T1000 (cell line): ENCODE data around the gene TLK2.
"Not testable (repeated sequence)": the region's sequence is repeated elsewhere in the genome, so short reads cannot be mapped to it uniquely, and the experiment has no call there.

Experiments used
- DNase-seq: peaks from one replicate; lab custom pipeline; 2025; ENCODE audit warnings: mixed read lengths; lab: John Stamatoyannopoulos, UW

TLK2 gene

DNA sequence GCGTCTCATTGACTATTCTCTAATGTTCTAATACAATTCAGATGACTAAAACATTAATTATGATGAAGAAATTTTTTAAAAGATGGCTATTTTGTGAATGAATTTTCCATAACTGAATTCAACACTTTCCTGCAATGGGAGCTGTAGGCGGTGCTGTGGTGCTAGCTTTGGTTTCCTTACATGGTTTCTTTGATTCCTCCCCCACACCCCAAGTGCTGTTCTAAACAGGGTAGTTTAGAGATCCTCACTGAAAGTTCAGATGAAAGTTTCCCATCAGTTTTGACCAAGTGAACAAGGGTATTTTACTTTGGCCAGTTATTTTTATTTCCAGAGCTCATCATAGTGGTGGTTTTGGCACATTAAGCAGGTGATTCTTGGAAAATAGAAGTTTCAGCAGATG is 122.8 kb downstream of the TLK2 start:
- no peak for DNase-seq

DNA sequence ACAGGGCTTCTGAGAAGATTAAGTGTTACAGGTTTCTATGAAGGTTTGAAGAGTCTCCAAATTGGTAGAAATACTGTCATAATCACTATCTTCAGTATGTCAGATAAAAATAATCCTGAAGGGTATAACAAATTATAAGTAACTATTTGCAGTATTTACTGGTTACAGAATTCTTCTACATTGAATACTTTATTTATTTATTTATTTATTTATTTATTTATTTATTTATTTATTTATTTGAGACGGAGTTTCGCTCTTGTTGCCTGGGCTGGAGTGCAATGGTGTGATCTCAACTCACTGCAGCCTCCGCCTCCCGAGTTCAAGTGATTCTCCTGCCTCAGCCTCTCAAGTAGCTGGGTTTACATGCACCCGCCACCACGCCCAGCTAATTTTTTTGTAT is 125.2 kb downstream of the TLK2 start:
- not testable (repeated sequence) for DNase-seq

DNA sequence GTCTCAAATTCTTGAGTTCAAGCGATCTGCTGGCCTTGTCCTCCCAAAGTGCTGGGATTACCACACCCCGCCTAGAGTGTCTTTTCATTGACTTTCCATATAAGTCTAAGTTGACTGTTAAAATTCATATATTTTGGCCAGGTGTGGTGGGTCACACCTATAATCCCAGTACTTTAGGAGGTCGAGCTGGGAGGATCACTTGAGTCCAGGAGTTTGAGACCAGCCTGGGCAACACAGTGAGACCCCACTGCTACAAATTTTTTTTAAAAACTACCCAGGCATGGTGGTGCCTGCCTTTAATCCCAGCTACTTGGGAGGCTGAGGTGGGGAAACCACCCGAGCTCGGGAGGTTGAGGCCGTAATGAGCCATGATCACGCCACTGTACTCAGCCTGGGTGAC is 127.0 kb downstream of the TLK2 start:
- DNase-seq = no peak

DNA sequence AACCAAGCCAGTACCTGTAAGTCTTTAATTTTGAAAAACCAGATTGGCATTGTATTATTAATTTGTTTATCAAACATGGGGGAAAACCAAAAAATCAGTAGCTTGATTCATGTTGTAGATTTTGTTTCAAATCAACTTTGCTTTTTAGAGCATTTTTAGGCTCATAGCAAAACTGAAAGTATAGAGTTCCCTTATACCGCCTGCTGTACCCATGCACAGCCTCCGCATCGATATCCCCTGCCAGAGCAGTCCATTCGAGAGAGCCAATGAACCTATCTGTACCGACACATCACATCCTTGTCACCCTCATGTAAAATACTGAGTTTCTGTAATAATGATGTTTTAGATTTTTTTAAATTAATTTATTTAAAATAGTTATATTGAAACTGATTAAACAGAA is 132.7 kb downstream of the TLK2 start:
- no peak for DNase-seq

DNA sequence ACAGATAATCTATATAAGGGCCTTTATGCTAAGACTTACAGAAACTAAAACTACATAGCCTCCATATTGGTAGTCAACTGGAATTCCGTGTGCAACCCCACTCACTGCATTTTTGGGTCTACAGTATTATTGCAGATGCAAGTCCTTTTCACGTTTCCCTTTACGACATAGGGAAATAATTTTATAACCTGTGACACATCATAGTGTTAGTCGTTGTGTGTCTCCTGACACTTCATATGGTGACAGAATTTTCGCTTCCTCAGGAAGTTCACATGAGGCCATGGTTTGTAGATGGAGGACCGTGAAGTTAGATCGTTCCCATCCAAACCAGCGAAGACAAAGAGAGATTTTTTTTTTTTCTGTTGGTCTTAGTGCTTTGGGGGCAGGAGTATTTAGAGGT is 133.1 kb downstream of the TLK2 start:
- no peak for DNase-seq

DNA sequence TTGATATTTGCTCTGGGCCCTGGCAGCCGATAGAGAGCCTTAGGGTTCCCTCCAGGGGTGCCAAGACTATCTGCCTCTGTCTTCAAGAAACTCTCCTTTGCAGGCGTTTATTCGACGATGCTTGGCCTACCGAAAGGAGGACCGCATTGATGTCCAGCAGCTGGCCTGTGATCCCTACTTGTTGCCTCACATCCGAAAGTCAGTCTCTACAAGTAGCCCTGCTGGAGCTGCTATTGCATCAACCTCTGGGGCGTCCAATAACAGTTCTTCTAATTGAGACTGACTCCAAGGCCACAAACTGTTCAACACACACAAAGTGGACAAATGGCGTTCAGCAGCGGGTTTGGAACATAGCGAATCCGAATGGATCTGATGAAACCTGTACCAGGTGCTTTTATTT is 133.7 kb downstream of the TLK2 start:
- DNase-seq = not testable (repeated sequence)

DNA sequence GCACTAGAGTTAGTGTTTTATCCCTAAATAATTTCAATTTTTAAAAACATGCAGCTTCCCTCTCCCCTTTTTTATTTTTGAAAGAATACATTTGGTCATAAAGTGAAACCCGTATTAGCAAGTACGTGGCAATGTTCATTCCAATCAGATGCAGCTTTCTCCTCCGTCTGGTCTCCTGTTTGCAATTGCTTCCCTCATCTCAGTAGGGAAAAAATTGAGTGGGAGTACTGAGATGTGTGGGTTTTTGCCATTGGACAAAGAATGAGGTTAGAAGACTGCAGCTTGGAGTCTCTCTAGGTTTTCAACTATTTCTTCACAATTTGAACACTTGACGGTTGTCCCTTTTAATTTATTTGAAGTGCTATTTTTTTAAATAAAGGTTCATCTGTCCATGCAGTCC is 134.5 kb downstream of the TLK2 start:
- DNase-seq = not testable (repeated sequence)

DNA sequence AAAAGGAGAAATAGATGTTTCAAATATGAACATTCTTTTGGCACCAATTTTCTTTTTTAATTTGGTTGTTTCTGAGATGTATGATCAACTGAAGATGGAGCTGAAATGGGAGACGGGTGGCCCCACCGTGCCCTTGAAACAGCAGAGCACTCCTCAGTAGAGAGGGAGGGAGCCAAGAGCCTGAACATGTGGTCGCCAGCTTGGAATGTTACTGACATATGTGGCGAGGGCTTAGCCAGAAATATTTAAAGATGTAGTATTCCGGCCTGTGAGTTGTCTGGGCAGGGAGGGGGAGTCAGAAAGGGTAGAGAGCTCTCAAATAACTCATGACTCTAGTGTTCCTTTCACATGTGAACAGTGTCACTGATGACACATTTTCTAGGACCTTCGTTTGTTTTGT is 135.5 kb downstream of the TLK2 start:
- peak; percentile 48 for DNase-seq

DNA sequence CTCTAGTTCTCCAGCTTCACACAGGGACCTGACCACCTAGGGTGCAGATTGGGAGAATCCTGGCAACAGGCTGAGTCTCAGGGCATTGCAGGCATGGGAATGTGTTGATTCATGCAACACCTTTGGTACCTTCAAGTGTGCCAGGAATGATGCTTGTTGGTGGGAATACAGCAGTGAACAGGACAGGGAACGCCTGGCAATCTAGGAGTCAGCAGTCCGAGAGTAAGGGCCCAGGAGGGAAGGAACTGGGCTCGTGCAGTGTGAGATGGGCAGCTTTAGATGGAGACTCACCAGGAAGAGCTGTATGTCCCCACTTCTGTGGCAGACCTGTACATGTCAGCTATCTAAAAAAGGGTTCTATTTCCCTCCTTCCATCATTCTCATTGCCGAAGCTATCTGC is 136.9 kb downstream of the TLK2 start:
- DNase-seq = no peak

DNA sequence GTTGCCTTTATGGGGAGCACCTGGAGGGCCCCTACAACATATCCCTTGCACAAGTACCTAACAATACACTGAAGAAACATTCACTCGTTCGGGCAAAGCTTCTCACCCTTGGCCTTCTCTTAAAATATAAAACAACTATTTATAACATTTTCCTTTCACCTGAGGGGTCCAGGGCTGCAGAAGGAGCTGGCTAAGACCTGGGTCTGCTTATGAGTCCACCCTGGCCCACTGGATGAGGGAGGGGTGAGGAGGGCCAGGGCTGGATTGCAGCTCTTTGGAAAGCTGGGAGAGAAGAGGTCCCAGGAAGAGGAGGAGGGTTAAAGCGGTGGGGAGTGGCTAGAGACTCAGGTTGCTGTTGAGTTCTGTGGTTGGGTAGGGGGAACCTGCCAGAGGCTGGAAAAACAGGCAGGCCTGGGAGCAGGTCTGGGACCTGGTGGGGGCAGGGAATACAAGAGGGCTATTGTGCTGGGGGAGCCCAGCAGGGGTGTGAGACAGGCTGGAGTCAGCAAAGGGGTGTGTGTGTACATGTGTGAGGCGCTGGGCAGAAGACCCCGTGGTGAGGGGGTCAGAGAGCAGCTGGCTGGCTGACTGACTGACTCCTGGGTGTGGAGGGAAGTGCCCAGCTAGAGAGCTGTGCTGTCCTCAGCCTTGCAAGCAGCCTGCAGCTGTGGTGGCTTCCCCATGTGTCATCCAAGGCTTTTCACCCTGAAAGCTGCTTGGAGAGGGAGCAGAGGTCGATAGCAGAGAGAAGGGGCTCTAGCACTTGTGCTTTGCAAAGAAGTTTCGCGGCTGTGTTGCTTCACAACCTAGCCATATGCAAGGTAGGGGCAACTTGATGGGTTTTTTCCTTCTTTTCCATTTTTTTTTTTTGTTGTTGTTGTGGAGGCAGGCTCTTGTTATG is 138.6 kb downstream of the TLK2 start:
- DNase-seq = no peak

DNA sequence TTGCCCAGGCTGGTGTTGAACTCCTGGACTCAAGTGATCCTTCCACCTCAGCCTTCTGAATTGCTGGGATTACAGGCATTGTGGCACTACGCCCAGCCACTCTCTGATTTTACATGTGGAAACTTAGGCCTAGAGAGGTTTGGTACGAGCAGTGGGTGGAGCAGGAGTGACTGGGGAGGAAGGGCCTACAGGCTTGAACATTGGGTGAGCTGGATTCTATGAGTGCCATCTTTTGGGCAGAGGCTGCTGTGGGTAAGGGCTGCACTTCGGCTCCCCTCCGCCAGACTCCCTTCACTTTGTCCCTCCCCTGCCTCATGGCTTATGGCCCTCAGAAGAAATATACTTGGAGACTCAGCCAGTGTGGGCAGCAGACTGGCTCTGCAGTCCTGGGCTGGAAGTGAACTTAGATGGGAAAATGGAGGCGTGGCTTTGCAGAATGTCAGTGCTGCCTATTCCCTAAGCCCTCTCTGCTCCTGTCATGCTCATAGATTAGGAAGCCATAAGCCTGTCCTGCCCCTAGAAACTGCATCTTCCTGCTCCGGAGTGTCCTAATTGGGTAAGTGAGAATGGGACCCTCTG is 139.4 kb downstream of the TLK2 start:
- no peak for DNase-seq

DNA sequence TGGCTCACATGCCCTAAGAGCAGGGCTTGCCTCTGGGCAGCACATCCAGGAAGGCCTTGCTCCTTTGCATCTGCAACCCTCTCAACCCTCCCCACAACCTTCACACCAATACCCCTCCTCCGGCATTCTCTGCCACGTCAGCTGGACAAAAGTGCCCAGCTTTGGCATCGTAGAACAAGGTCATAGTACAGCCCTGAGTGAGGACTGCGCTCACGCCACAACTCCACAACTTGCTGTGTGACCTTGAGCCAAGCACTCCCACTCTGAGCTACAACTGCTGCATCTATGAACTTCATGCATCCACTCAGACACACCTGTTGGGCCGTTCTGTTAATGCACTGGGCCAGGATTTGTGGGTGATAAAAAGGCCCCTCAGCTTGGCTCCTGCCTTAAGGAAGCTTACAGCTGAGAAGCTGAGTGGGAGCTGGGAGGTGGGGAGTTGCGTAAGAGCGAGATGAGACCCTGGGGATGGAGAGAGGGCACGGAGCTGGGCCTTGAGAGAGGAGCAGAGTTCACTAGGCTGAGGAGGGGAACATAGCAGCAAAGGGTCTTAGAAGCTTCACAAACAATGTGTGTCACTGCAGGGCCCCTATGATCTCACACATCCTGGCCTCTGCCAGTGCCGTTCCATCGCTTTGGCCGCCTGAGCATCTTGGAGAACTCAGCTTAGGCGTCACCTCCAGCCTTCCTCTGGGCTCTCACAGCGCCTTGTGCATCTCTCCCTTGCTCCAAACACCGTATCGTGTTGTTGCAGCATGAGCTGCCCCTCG is 140.2 kb downstream of the TLK2 start:
- DNase-seq = no peak

DNA sequence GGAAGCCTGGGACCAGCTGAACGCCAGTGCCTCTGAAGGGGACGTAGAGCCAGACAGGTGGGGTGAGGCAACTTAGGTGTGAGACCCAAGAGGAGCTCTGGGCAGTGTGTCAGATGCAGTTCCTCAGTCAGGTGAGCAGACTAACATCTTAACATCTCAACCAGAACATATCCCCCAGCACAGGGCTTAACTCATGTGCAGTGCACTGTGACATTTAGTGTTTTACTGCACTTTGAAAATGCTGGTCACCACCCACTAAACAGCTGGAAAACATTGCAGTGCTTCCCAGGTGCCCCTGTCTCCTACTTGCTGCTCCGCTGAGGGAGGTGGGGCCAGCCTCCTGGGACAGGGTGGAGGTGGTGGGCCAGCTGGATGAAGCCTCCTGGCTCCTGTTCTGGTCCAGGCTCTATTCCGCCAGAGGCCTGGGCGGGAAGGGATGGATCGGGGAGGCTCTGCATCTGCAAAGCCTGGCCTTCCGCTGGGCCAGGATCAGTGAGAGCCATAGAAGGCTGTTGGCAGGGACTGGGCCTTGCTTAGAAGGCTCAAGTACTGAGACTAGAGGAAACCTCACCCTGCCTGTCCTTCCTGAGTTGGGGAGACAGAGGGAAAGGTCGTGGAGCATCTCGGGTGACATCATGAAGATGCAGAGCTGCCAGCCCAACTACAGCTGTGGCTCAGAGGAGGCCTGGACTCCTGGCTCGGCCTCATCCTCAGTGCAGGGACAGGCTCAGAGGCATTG is 141.0 kb downstream of the TLK2 start:
- no peak for DNase-seq

DNA sequence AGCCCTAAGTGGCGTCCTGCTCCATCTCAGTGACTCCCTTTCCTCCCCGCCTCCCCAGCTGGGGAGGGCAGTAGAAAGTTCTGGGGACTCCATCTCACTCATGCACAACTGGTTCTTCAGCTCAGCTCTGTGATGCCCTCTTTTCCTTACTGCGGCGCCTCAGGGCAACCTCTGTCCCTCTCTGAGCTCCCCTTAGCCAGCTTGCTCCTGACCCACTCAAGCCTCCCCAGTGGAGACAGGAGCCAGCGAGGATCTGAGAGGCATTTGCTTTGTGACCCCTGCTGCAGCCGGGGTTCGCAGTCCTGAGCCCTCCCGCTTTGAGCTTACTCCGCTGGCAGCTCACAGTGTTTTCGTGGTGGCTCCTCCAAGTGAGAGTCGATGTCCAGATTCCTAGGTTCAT is 142.6 kb downstream of the TLK2 start:
- DNase-seq = no peak

DNA sequence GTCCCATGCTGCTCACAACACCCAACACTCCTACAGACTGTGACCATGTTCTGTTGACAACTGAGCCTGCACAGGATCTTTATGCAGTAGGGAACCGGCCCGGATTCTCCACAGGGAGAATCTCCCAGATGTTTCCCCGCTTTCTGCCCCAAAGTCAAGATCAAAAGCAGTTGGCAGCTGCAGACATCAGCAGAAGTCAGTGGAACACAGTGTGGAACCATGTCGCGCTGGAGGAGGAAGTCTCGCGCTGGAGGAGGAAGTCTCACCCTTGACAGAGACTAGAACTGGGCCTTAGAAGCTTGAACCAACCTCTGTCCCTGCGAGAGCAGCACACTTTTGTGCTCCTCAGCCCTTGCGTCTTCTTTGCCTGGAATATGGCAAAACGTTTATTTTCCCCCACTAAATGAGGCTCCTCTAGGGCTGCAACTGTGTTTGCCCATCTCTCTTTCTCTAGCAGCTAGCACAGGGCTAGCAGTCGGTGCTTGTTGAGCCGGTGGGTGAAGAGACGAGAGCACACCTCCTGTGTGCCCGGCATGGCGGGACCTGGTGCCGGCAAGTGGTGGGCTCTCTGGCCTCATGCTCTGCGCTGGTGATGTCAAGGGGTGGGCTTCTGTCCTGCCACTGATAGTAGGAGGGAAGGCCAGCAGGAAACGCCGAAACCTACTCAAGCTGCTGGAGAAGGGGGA is 146.7 kb downstream of the TLK2 start:
- no peak for DNase-seq

DNA sequence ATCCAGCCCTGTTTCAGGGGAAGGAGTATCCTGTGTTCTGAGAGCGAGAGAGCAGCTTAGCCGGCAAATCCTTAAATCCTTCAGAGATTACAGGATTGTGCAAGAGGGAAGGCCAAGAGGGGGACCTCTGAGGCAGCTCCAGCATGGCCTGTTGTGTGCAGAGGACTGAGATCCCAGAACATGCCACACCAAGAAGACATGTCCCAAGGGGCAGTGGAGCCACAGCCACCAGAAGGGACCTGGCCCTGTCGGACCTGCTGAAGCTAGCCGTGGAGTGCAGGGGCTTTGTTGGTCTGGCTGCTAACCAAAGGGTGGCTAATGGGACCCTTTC is 147.2 kb downstream of the TLK2 start:
- no peak for DNase-seq

DNA sequence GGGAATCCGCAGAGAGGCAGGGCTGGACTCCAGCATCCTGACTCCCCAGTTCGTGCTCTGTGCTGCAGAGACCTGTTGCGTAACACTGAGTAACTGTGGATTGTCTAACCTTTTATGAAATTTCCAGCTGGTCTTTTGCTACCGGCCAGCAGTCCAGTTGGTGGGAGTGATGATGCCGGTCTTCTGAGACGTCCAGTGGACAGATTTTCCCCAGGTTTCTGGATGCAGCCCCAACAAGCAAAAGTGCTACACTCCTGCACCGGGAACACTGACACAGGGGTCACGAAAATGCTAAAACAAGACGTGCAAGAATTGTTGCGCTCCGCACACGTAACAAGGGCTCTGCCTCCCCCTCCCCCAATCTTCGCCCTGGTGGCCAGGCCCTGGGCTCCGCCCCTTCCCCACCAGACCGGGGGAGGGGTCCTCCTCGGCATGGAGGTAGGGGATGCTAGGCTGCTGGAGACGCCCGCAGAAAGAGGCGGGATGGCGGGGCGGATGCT is 148.1 kb downstream of the TLK2 start:
- DNase-seq = peak; percentile 58

DNA sequence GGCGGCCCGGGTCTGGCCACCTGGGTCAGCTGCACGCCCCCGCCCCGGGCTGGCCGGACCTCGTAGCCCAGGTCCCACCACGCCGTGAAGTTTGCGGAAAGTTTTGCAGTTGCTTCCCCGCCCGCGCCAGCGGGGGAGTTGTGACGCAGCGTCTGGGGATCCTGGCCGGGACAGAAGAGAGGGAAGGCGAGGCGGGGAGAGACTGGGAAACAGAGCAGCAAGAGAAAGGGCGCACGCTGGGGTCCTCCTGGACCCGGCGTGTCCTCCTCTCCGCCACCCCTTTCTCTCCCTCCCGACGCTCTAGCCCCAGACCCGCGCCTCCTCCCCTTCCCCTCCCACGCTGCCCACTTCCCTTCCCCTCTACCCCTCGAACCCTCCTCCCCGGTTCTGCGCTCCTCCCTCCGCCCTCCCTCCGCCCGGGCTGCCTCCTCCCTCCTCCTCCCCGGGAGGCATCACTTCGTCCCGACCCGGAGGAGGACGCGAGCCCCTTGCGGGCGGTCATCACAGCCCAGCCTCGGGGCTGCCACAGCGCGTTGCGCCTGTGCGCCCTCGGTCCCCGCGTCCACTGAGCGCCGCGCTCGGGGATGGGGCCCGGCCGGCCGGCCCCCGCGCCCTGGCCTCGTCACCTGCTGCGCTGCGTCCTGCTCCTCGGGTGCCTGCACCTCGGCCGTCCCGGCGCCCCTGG is 148.7 kb downstream of the TLK2 start, which contains the start of gene MRC2:
MRC2 (plus strand) TSS at position 452 of the 685 bp plus-strand sequence; CDS start at position 585, 133 bp downstream.
- peak; percentile 87 for DNase-seq

DNA sequence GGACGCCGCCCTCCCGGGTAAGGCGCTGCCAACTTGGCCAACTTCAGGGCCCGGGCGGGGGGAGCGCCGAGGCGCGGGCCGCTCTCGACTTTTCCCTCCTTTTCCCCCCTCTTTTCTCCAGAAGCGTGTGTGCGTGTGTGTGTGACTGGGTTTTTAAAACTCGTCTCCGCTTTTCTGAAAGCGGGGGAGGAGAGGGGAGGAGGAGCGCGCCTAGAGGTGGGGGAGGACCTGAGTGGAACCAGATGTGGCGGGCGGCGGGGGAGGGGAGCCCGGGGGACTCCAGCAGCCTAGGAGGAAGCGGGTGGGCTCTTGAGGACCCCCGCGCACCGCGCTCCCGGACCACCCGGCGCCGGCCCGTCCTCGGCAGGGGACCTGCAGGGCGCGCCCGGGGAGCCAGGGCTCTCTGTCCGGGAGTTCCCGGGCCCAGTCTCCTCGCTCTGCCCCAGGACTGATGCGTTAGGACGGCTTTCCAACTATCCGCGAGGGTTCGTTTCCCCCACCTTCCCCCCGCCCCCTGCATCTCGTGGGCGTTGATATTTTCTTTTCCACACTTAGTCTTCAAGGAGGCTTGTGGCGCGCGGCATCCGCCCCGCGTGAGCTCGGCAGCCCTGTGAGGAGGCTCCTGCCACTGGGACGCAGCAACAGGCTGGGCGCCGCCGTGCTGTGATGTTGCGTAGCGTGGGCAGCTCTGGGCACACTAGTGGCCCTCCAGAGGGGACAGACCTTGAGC is 149.4 kb downstream of the TLK2 start:
- DNase-seq = peak; percentile 69
